HG02981 (cell line): ENCODE measurements around the gene ZFYVE28.
A peak's percentile ranks its signal among the peaks of the same experiment; 100 is the strongest.

ENCODE experiments used
- ATAC-seq: cut with Tn5 transposase; IDR thresholded peaks from one replicate; pipeline ENCODE4 v1.9.1; 2021; ENCODE audit warnings: mild to moderate bottlenecking, moderate library complexity; ENCODE audit not compliant: unreplicated experiment

Gene ZFYVE28

DNA sequence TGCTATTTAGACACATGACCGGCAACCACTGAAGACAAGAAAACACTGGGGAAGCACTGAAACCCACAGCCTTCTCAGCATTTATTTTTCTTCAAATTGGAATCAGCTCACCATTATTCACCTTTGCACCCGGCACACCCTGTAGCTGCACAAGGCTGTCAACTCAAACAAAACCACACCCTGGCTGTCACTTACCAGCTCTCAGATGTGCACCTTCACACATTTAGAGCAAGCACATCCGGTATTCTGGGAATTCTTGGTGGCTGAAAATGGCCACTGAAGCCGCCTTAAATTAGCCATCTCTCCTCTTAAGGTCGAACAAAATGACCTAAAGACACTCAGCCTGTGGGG lies 5.9 kb downstream of the ZFYVE28 start:
- ATAC-seq: peak; percentile 25

GRCh38 chr4:2411786-2412510 lies 6.5 kb downstream of the ZFYVE28 start:
- no peak for ATAC-seq

GRCh38 chr4:2409381-2409783 lies 9.1 kb downstream of the ZFYVE28 start:
- no peak for ATAC-seq

DNA sequence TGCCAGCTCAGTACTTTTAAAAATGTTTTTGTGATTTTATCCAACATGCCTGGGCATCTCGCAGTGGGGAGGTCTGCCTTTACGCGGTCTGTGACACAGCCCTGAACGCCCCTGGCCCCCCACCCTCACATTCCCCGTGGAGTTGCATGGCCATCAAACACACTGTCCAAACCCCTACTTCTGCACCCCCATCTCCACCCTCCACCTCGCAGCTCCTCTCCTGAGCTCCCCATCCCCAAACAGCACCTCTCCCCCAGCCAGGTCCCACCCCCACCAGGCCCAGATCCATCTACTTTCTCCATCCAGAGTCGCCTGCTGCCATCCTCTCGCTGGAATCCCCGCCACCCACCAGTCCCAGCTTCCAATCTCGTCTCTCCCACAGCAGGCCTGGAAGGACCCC lies 9.5 kb downstream of the ZFYVE28 start:
- no peak for ATAC-seq

DNA sequence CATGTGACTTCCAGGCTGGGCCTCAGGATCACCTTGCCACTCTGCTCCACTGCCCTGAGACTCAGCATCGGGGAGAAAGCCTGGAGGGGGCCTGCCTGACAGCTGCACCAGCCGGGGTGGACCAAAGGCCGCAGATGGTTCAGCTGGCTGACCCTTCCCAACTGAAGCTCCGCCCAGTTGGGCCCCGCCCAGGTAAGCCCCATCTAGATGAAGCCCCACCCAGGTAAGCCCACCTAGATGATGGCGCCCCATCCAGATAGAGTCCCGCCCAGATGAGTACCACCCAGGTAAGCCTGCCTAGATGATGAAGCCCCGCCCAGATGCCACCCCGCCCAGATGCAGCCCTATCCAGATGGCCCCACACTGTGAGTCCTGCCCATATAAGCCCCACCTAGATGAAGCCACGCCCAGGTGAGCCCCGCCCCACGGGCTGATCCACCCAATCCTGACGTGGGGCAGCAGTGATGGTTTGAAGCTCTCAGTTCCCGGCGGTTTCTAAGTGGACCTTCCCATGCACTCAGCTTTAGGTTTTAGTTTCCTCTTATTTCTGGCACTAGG lies 10.0 kb downstream of the ZFYVE28 start:
- ATAC-seq: no peak

DNA sequence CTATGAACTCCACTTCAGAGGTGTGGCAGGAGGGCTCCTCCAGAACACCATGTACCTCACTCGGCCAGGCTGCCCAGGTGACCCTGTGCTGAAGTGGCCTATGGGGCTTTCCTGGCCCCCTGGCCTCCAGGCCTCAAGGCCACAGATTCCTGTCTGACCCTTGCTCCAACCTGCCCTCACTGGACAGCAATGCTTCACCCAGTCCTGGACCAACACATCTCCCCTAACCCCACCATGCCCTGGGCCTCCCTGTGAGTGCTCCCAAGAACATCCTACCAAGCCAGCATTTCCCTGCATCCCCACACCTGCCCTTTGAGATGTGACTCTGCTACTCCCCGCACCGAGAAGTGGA lies 10.5 kb downstream of the ZFYVE28 start:
- ATAC-seq: no peak

DNA sequence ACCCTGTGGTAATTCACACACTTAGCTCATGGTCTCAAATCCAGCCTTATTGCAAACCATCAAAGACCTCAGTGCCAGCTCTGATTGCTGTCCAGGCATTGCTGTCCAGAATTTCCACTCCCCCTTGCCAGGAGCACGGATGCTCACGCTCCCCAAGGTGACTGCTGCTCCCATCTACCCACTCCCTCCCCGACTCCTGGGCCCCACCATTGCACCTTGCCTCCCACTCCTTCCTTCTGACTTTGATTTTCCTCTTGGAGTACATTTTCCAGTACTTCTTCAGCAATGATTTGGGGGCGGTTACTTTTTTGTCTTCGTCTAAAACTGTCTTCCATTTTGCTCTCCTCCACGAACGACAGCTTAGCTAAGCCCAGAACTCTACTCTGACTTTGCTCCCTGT lies 11.5 kb downstream of the ZFYVE28 start:
- no peak for ATAC-seq

GRCh38 chr4:2406406-2406805 lies 12.0 kb downstream of the ZFYVE28 start:
- ATAC-seq: no peak

GRCh38 chr4:2402941-2403340 lies 15.5 kb downstream of the ZFYVE28 start:
- no peak for ATAC-seq

- ATAC-seq: no peak
These were observed 16.2 kb downstream of the ZFYVE28 start for GRCh38 chr4:2402048-2402842.

DNA sequence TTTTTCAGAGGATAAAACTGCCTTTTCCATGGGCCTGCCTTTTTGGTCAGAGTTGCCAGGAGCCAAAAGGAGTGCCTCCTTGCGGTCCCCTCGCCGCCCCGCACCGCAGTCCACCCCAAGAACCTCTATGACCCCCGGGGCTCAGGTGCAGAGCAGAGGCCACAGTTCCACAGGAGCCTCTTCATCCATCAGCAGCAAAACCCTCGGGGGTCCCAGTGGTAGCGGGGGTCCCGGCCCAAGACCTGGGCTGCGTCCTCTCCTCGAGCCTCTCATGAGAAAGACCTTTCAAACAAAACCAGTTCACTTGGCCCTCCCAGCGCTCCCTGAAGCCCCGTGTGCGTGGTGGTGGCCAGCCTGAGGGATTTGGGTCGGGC lies 16.8 kb downstream of the ZFYVE28 start:
- ATAC-seq: no peak

DNA sequence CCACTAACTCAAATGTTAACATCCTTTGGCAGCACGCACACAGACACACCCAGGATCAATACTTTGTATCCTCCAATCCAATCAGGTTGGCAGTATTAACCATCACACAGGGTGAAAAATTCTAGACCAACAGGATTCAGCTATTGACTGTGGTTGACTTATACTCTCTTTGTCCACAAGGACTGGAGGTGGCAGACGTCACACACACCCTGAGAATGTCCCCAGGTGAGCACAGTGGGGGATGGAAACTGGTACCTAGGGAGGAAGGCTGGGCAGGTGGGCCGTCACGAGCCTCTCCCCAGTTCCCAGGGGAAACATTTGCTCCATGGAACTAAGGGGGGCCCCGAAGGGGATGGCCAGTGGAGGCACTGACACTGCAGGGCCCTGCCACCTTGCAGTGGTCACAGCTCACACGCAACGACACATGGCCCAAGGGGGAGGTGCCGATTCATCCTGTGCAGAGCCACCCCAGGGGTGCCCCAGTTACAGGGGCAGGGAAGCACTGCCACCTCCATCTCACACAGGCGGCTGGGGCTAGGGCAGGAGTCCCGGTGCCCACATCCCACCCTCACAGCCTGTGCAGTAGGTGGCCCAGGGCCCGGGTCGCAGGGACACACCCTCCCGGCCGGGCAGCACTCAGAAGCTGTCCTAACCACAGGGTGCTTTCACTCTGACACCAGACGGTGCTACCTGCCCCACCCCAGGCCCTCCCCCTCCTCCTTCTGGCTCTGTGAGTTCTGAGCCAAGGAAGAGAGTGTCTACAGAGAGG lies 17.4 kb downstream of the ZFYVE28 start:
- no peak for ATAC-seq

- no peak for ATAC-seq
These were observed 18.7 kb downstream of the ZFYVE28 start for GRCh38 chr4:2399631-2400190.

DNA sequence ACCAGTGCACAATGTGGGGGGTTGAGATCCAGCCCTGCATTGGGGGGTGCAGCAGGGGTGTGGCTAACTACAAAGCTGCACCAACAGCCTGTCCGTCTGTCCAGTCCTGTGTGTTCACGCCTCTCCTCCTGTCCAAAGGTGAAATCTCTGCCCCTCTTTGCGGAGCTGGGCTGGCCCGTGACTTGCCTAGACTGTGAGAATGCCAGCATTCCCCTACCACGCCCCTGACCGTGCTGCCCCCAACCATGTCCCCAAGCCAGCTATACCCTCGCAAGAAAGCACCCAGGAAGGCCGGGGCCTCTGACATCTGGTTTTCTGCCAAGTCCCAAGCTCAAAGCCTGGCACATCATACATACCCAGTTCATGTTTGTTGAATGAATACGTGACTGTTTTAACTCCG lies 19.2 kb downstream of the ZFYVE28 start:
- no peak for ATAC-seq

GRCh38 chr4:2397596-2398379 lies 20.7 kb downstream of the ZFYVE28 start:
- no peak for ATAC-seq

- ATAC-seq: no peak
These were observed 21.6 kb downstream of the ZFYVE28 start for GRCh38 chr4:2396781-2397368.

DNA sequence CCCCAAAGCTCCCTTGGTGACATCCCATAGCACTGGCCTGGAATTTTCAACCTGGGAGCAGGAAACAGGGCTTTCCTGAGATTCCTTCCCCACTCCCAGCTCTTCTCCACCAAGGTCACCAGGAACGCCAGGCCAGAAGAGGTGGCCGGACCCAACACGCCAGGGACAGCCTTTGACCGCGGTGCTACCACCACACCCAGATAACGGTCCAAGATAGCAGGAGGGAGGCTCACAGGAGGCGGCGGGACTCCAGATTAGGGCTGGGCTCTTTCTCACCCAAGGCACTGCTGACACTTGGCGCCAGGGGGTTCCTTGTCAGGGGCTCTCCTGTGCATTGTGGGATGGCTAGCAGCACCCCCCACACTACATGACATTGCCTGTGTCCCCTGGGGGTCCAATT lies 22.9 kb downstream of the ZFYVE28 start:
- ATAC-seq: no peak

- no peak for ATAC-seq
These were observed 23.4 kb downstream of the ZFYVE28 start for GRCh38 chr4:2395038-2395437.

DNA sequence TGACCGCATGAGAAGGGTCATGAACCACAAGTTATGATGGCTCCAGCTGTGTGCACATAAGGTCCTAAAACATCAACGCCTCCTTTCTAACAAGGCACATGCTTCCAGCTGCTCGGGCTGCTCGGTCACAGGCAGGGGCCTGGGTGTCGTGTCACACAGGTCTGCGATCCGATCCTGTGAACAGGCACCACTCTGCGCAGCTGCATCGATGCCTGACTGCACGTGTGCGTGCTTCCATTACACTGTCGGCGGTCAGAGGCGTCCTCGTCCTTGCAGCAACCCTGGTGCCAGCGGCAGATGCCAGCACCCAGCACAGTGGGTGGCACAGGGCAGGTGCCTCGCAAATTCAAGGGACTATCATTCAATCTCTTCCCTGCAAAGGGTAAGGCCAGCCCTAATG lies 23.9 kb downstream of the ZFYVE28 start:
- no peak for ATAC-seq
